Measurements from ENCODE around the gene KIZ.

- TF ChIP-seq CTCF (IDR thresholded peaks at IDR 0.05) (no peak), POLR2A (IDR thresholded peaks at IDR 0.05) (no peak)
These were observed 93.8 kb downstream of the KIZ start for GRCh38 chr20:21219686-21220085.
